Measurements from ENCODE around the gene MAP7D2.

DNA sequence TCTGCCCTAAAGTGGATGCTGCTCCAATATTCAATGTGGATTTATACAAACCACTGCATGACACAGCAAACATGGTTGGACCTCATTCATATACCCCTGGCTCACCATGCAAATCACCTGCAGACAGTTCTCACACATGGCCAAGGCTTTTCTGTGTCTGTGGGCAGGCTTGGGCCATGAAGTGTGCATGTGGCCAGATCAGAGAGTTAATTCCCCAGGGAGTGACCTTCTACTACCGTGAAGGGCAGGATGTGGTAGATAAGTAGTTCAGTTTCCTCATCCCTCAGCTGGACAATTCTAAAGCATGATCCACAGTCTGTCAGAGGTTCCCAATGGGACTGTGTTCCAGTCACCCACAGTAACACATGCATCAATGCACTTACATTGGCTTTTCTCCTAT lies 101.3 kb downstream of the MAP7D2 start:
- TF ChIP-seq EZH2 (IDR thresholded peaks at IDR 0.05; ENCODE audit: borderline replicate concordance) (no peak), EZH2phosphoT487 (IDR thresholded peaks at IDR 0.05; ENCODE audit: low read depth, severe bottlenecking, unreplicated experiment) (no peak)
- TF ChIP-seq, protein P1, sequence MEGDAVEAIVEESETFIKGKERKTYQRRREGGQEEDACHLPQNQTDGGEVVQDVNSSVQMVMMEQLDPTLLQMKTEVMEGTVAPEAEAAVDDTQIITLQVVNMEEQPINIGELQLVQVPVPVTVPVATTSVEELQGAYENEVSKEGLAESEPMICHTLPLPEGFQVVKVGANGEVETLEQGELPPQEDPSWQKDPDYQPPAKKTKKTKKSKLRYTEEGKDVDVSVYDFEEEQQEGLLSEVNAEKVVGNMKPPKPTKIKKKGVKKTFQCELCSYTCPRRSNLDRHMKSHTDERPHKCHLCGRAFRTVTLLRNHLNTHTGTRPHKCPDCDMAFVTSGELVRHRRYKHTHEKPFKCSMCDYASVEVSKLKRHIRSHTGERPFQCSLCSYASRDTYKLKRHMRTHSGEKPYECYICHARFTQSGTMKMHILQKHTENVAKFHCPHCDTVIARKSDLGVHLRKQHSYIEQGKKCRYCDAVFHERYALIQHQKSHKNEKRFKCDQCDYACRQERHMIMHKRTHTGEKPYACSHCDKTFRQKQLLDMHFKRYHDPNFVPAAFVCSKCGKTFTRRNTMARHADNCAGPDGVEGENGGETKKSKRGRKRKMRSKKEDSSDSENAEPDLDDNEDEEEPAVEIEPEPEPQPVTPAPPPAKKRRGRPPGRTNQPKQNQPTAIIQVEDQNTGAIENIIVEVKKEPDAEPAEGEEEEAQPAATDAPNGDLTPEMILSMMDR (IDR thresholded peaks at IDR 0.05; ENCODE audit: poor library complexity): no peak

All from hepatocyte (in vitro differentiated cells).